ENCODE data around the gene ATXN7L1.

- TF ChIP-seq CTCF (IDR thresholded peaks at IDR 0.05) (no peak), EP300 (IDR thresholded peaks at IDR 0.05) (no peak)
Measured at GRCh38 chr7:105741982-105742381, 134.4 kb downstream of the ATXN7L1 start.

Data from gastroesophageal sphincter (tissue), 3 donors.